Measurements from ENCODE around the gene TDP2. TPM values are rescaled to one million over a fixed set of nuclear protein-coding genes. Genes with fewer than 3 reads are reported as not detected.

TDP2 gene
- total RNA-seq, 1 donor from 2014 or later, result 44.1 TPM

- Mint-ChIP-seq H3K4me1 (ENCODE audit: unreplicated experiment) (peaks cover 4% of the 10 kb centered on the region), H3K4me3 (no peak overlapping the region), H3K27ac (no peak overlapping the region), H3K9me3 (no peaks in the 10 kb centered on the region), H3K27me3 (no peaks in the 10 kb centered on the region), H3K36me3 (no peaks in the 10 kb centered on the region)
- no peak for TF ChIP-seq CTCF (conservative IDR thresholded peaks at IDR 0.05)
- no peak for DNase-seq (ENCODE audit: extremely low spot score, unreplicated experiment)
Observed at GRCh38 chr6:24692848-24693592, 26.3 kb upstream of the TDP2 start.

- TF ChIP-seq CTCF (conservative IDR thresholded peaks at IDR 0.05), result no peak
- H3K27me3 Mint-ChIP-seq, result no peaks in the 10 kb centered on the region
- no peak overlapping the region for H3K27ac Mint-ChIP-seq
- peaks cover 4% of the 10 kb centered on the region for H3K4me1 Mint-ChIP-seq (ENCODE audit: unreplicated experiment)
- no peaks in the 10 kb centered on the region for H3K9me3 Mint-ChIP-seq
- H3K36me3 Mint-ChIP-seq, result peaks cover 2% of the 10 kb centered on the region
- H3K4me3 Mint-ChIP-seq, result no peak overlapping the region
- DNase-seq (ENCODE audit: extremely low spot score, unreplicated experiment), result no peak
Observed at GRCh38 chr6:24692415-24692814, 25.7 kb upstream of the TDP2 start.

DNA sequence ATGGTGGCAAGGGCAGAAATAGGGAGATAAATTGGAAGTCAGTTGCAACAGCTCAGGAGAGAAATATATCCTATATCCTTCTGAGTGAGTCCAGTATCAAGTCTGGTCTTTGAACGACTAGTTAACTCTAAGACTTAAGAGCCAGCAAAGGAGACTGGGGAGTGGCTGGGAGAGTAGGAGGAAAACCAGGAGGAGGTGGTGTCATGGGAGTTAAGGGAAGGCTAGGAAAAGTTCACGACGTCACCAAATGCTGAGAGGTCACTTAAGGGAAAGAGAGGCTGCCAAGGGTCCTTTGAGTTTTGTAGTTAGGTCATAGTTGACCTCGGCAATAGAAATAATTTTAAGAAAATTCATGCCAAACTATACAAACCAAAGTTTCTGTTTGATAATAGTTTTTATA, 25.3 kb upstream of the TDP2 start:
- Mint-ChIP-seq H3K4me1 (ENCODE audit: unreplicated experiment) (peaks cover 4% of the 10 kb centered on the region), H3K27ac (no peak overlapping the region), H3K4me3 (no peak overlapping the region), H3K36me3 (peaks cover 6% of the 10 kb centered on the region), H3K27me3 (no peaks in the 10 kb centered on the region), H3K9me3 (no peaks in the 10 kb centered on the region)
- DNase-seq (ENCODE audit: extremely low spot score, unreplicated experiment), result no peak
- TF ChIP-seq CTCF (conservative IDR thresholded peaks at IDR 0.05), result no peak

DNA sequence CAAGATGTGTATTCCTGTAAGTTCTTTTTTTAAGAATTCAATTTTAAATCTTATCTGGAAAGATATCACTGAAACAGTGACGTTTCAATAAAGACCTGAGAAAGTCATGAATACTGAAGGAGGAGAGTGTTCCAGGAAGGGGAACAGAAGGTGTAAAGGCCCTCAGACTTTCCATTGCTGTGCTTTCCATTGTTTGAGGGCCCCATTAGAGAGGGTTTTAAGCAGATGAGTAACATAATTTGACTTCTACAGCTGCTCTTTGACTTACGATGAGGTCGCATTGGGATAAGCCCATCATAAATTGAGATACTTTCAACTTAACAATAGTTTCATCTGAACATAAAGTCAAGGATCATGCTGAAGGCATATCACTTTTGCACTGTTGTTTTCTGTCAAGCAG, 24.9 kb upstream of the TDP2 start:
- Mint-ChIP-seq H3K9me3 (no peaks in the 10 kb centered on the region), H3K27me3 (no peaks in the 10 kb centered on the region), H3K27ac (no peak overlapping the region), H3K36me3 (peaks cover 6% of the 10 kb centered on the region), H3K4me1 (ENCODE audit: unreplicated experiment) (peaks cover 4% of the 10 kb centered on the region), H3K4me3 (no peak overlapping the region)
- no peak for DNase-seq (ENCODE audit: extremely low spot score, unreplicated experiment)
- no peak for TF ChIP-seq CTCF (conservative IDR thresholded peaks at IDR 0.05)

- Mint-ChIP-seq H3K9me3 (no peaks in the 10 kb centered on the region), H3K27me3 (no peaks in the 10 kb centered on the region), H3K27ac (no peak overlapping the region), H3K4me3 (no peak overlapping the region), H3K36me3 (peaks cover 6% of the 10 kb centered on the region), H3K4me1 (ENCODE audit: unreplicated experiment) (peaks cover 4% of the 10 kb centered on the region)
- no peak for DNase-seq (ENCODE audit: extremely low spot score, unreplicated experiment)
- TF ChIP-seq CTCF (conservative IDR thresholded peaks at IDR 0.05), result no peak
Observed at GRCh38 chr6:24690593-24690992, 23.9 kb upstream of the TDP2 start.
